Tibial nerve (tissue), 4 donors: ENCODE data around the gene COL27A1. TPM values are rescaled to one million over a fixed set of nuclear protein-coding genes. Genes with fewer than 3 reads are reported as not detected.

ENCODE experiments used
- DNase-seq, 2 donors: peaks; one replicate each; pipeline ENCODE4 v3.0.0-alpha.2; 2019; ENCODE audit warnings: low spot score in 2 of 2
- H3K27ac ChIP-seq, 4 donors: fragments of 200-600 bp; sonication (generic) in 3 of 4; one replicate each; pipeline ENCODE4 v1.5.1; 2017 to 2019; ENCODE audit warnings: mild to moderate bottlenecking in 1 of 4
- H3K27me3 ChIP-seq, 2 donors: fragments of 200-600 bp; sonication (generic) in 1 of 2; one replicate each; pipeline versions ENCODE4 v1.5.1 to v1.6.0; 2017 to 2019
- H3K36me3 ChIP-seq, 3 donors: fragments of 200-600 bp; sonication (generic); one replicate each; pipeline ENCODE4 v1.5.1; 2018 to 2019
- H3K4me1 ChIP-seq, 4 donors: fragments of 200-600 bp; sonication (generic) in 3 of 4; one replicate each; pipeline ENCODE4 v1.5.1; 2017 to 2019
- H3K4me3 ChIP-seq, 4 donors: fragments of 200-600 bp; sonication (generic) in 3 of 4; one replicate each; pipeline ENCODE4 v1.5.1; 2017 to 2019; ENCODE audit warnings: mild to moderate bottlenecking in 1 of 4, moderate library complexity in 1 of 4
- H3K9me3 ChIP-seq, 4 donors: fragments of 200-600 bp; sonication (generic) in 3 of 4; one replicate each; pipeline ENCODE4 v1.5.1; 2017 to 2019
- EP300 ChIP-seq, 2 donors: sonication (generic); formaldehyde crosslinking; IDR thresholded peaks; one replicate each; pipeline ENCODE4 v1.6.1; 2017; ENCODE audit warnings: antibody characterized with exemption in 2 of 2, mild to moderate bottlenecking in 1 of 2
- POLR2A ChIP-seq, 2 donors: fragments of 450-650 bp; IDR thresholded peaks; one replicate each; pipeline ENCODE4 v1.6.1; 2017; ENCODE audit warnings: antibody characterized with exemption in 2 of 2, mild to moderate bottlenecking in 2 of 2, moderate library complexity in 2 of 2
- WGBS, 2 donors: methylation state at CpG; one replicate each; pipeline ENCODE4 v1.1.5; 2018; 5-methylcytosine and 5-hydroxymethylcytosine counted together
- total RNA-seq, 4 donors: library from RNA; depleted of rRNA; stranded (reverse); fragments of >200 nt; gene quantifications; one replicate each; pipeline ENCODE4 v1.1.0, GENCODE V29; 2016
- TF ChIP-seq, protein P1 (sequence below), 5 experiments: fragments of 200-600 bp in 3 of 5; fragments of 450-650 bp in 2 of 5; sonication (generic) in 3 of 5; IDR thresholded peaks; one replicate each; pipeline ENCODE4 v1.5.1; 2016 to 2019; ENCODE audit warnings: antibody characterized with exemption in 5 of 5, mild to moderate bottlenecking in 3 of 5, moderate library complexity in 2 of 5

Gene COL27A1
- total RNA-seq, 4 donors from 2014 or later = 14.9 to 55.8 (median 27.7) TPM

DNA sequence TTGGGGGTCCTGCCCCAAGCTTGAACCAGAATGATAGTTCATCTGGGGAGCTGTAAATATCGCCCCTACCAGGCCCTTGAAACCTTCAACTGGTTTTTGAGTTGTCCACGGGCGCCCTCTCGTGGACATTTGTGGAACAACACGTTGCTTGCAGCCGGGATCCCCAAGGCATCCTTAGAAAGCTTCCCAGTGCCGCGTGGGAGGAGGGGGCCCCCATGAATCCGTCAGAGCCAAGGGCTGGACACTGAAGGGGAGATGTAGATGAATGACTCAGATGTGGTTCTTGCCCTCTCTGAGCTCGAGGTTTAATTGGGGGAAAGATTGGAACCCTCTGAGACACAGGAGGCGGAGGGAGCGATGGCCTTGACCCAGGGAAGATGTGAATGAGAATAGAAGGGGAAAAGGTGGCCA, 135.7 kb downstream of the COL27A1 start:
- Histone ChIP-seq H3K9me3 (peaks cover 0 to 9% (median 3%) of the 10 kb centered on the region in 4 donors), H3K27ac (peak overlapping the region in 1 of 4 donors; percentile 30), H3K36me3 (peaks cover 0 to 60% (median 0%) of the 10 kb centered on the region in 3 donors), H3K4me1 (no peaks in the 10 kb centered on the region), H3K4me3 (no peak overlapping the region), H3K27me3 (no peaks in the 10 kb centered on the region)
- 17 to 18% methylated on average over 12 of the region's 12 CpGs for WGBS, 2 donors
- TF ChIP-seq EP300 (IDR thresholded peaks at IDR 0.05) = no peak
- TF ChIP-seq, protein P1, sequence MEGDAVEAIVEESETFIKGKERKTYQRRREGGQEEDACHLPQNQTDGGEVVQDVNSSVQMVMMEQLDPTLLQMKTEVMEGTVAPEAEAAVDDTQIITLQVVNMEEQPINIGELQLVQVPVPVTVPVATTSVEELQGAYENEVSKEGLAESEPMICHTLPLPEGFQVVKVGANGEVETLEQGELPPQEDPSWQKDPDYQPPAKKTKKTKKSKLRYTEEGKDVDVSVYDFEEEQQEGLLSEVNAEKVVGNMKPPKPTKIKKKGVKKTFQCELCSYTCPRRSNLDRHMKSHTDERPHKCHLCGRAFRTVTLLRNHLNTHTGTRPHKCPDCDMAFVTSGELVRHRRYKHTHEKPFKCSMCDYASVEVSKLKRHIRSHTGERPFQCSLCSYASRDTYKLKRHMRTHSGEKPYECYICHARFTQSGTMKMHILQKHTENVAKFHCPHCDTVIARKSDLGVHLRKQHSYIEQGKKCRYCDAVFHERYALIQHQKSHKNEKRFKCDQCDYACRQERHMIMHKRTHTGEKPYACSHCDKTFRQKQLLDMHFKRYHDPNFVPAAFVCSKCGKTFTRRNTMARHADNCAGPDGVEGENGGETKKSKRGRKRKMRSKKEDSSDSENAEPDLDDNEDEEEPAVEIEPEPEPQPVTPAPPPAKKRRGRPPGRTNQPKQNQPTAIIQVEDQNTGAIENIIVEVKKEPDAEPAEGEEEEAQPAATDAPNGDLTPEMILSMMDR (IDR thresholded peaks at IDR 0.05) = peak; percentile 87 to 97 (median 93)
- DNase-seq = peak; percentile 69 to 84

DNA sequence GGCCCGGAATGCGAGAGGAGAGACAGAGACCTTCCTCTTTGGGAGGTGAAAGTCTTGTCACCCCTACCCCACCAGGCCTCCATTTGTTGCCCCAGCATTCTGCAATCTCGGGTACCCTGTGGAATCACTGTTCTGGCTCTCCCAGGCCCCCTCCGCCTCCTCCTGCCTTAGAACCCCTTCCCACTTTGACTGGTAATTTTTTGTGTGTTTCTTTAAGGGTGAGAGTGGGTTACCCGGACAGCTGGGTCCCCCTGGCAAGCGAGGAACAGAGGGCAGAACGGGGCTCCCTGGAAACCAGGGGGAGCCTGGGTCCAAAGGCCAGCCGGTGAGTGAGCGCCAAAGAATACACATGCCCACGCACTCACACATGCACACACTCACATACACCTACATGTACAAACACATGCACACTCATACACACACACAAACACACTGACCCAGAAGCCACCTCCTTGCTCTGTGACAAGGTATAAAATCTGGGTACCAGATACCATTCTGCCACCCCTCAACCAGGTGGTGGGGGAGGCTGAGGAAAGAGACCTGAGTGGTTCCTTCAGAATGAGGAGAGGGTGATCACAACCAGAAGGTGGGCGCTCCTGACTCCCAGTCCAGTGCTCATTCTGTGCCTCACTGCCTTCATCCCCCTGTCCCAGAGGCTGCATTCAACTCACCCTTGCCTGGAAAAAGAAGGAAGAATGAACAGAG, 136.7 kb downstream of the COL27A1 start:
- Histone ChIP-seq H3K27ac (no peak overlapping the region), H3K4me1 (no peaks in the 10 kb centered on the region), H3K4me3 (no peak overlapping the region), H3K36me3 (peaks cover 0 to 70% (median 0%) of the 10 kb centered on the region in 3 donors), H3K27me3 (no peaks in the 10 kb centered on the region), H3K9me3 (peaks cover 0 to 15% (median 3%) of the 10 kb centered on the region in 4 donors)
- WGBS, 2 donors = 88 to 93% methylated on average over 11 of the region's 11 CpGs
- TF ChIP-seq, protein P1 (IDR thresholded peaks at IDR 0.05) = no peak
- no peak for TF ChIP-seq POLR2A (IDR thresholded peaks at IDR 0.05)
- TF ChIP-seq EP300 (IDR thresholded peaks at IDR 0.05) = no peak
- peak in 1 of 2 donors; percentile 8 for DNase-seq

GRCh38 chr9:114294664-114295063, 139.3 kb downstream of the COL27A1 start:
- no peak overlapping the region for H3K4me3 ChIP-seq
- peaks cover 0 to 90% (median 0%) of the 10 kb centered on the region in 3 donors for H3K36me3 ChIP-seq
- H3K9me3 ChIP-seq = peaks cover 0 to 15% (median 3%) of the 10 kb centered on the region in 4 donors
- no peak for TF ChIP-seq EP300 (IDR thresholded peaks at IDR 0.05)
- no peak for TF ChIP-seq POLR2A (IDR thresholded peaks at IDR 0.05)
- TF ChIP-seq, protein P1 (IDR thresholded peaks at IDR 0.05) = no peak
- no peaks in the 10 kb centered on the region for H3K4me1 ChIP-seq
- H3K27ac ChIP-seq = no peak overlapping the region
- DNase-seq = no peak
- no peaks in the 10 kb centered on the region for H3K27me3 ChIP-seq

DNA sequence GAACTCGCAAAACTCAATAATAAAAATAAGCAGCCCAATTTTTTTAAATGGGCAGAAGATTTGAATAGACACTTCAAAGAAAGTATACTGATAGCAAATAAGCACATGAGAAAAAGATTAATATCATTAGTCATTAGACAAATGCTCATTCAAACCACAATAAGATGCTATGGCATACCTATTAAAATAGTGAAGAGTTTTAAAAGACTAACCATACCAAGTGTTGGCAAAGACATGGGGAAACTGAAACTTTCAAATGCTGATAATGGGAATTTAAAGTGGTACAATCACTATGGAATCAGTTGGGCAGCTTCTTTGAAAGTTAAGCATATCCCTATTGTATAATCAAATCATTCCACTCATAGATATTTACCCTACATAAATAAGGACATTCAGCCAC, 141.0 kb downstream of the COL27A1 start:
- no peak overlapping the region for H3K27ac ChIP-seq
- H3K4me3 ChIP-seq = no peak overlapping the region
- WGBS, 2 donors = 96 to 98% methylated on average over 1 of the region's 1 CpG
- H3K27me3 ChIP-seq = no peaks in the 10 kb centered on the region
- H3K4me1 ChIP-seq = no peaks in the 10 kb centered on the region
- TF ChIP-seq, protein P1 (IDR thresholded peaks at IDR 0.05) = no peak
- no peak for TF ChIP-seq POLR2A (IDR thresholded peaks at IDR 0.05)
- TF ChIP-seq EP300 (IDR thresholded peaks at IDR 0.05) = no peak
- H3K9me3 ChIP-seq = peaks cover 0 to 15% (median 3%) of the 10 kb centered on the region in 4 donors
- peaks cover 0 to 97% (median 0%) of the 10 kb centered on the region in 3 donors for H3K36me3 ChIP-seq
- DNase-seq = no peak

- 81 to 84% methylated on average over 15 of the region's 15 CpGs for WGBS, 2 donors
- Histone ChIP-seq H3K27ac (no peak overlapping the region), H3K36me3 (peaks cover 0 to 76% (median 0%) of the 10 kb centered on the region in 3 donors), H3K4me3 (no peak overlapping the region), H3K9me3 (peaks cover 0 to 13% (median 3%) of the 10 kb centered on the region in 4 donors), H3K27me3 (no peaks in the 10 kb centered on the region), H3K4me1 (no peaks in the 10 kb centered on the region)
- no peak for DNase-seq
- TF ChIP-seq POLR2A (IDR thresholded peaks at IDR 0.05) = no peak
Observed at GRCh38 chr9:114299286-114300152, 144.2 kb downstream of the COL27A1 start.
